Urinary bladder (tissue), 4 donors: ENCODE measurements around the gene TOGARAM2. TPM values are rescaled to one million over a fixed set of nuclear protein-coding genes. Genes with fewer than 3 reads are reported as not detected.

Experiments
- DNase-seq: peaks from one replicate; pipeline ENCODE4 v3.0.0-alpha.2; 2015; ENCODE audit errors: extremely low spot score
- H3K27ac ChIP-seq: one replicate; pipeline ENCODE4 v1.5.1; 2013; ENCODE audit warnings: low read depth, mild to moderate bottlenecking, moderate library complexity
- H3K36me3 ChIP-seq: one replicate; pipeline ENCODE4 v1.6.1; 2013; ENCODE audit warnings: mild to moderate bottlenecking, moderate library complexity; ENCODE audit not compliant: insufficient read depth
- H3K4me1 ChIP-seq: one replicate; pipeline ENCODE4 v1.6.1; 2013; ENCODE audit warnings: mild to moderate bottlenecking, moderate library complexity; ENCODE audit not compliant: insufficient read depth
- H3K4me3 ChIP-seq: one replicate; pipeline ENCODE4 v1.5.1; 2013; ENCODE audit warnings: low read depth, low read length
- WGBS: extraction: QIAGEN DNeasy Blood & Tissue Kit; methylation state at CpG from one replicate; pipeline ENCODE4 v1.1.7; 2013; 5-methylcytosine and 5-hydroxymethylcytosine counted together
- polyA plus RNA-seq: library from polyadenylated mRNA; stranded (reverse); fragments of 200-250 nt; gene quantifications from one replicate; pipeline ENCODE4 v1.2.3, GENCODE V29; 2013
- total RNA-seq: library from RNA; depleted of rRNA; stranded (reverse); fragments of >200 nt; gene quantifications from one replicate; pipeline ENCODE4 v1.2.3, GENCODE V29; 2014
- donor health status: healthy with polysubstance abuse.
- donor health status: healthy.

The TOGARAM2 gene
- total and polyA plus RNA-seq, 2 donors = 0.48 to 1.6 TPM

DNA sequence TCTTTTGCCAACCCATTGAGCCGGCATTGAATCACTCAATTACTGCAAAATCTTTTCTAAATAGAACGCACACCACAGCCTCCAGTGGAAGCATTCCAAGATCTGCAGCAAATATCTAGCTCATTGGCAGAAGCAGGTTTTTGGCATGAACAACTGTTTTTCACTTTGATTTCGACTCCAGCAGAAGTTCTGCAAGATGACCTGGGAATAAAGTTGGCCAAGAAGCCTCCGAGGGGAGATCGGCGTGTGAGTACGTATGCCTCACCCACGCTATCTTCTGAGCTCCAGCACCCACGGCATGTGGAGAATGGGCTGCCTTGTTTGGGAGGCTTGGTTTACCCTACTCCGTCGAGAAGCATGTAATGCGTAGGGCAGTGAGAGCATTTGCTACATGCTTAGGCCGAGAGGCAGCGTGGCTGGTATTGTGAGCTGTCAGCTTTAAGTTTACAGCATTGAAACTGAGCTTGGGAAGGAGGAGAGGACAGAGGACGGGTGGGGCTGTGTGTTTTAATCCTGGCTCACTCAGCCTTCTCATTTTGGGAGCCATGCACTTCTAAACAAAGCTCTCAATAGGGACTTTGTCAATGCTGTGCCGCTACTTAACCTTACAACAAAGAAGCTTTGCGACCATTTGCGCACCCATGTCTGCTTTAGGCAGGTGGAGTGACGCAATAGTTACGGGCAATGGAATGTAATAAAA lies 82.7 kb downstream of the TOGARAM2 start:
- Histone ChIP-seq H3K4me1 (no peaks in the 10 kb centered on the region), H3K36me3 (no peaks in the 10 kb centered on the region), H3K27ac (no peak overlapping the region), H3K4me3 (no peak overlapping the region)
- DNase-seq = no peak
- 26% methylated on average over 20 of the region's 20 CpGs for WGBS

GRCh38 chr2:29064346-29064715 lies 83.2 kb downstream of the TOGARAM2 start:
- Histone ChIP-seq H3K4me3 (no peak overlapping the region), H3K36me3 (no peaks in the 10 kb centered on the region), H3K27ac (peak overlapping the region; percentile 80), H3K4me1 (no peaks in the 10 kb centered on the region)
- WGBS = 64% methylated on average over 4 of the region's 4 CpGs
- DNase-seq = no peak

DNA sequence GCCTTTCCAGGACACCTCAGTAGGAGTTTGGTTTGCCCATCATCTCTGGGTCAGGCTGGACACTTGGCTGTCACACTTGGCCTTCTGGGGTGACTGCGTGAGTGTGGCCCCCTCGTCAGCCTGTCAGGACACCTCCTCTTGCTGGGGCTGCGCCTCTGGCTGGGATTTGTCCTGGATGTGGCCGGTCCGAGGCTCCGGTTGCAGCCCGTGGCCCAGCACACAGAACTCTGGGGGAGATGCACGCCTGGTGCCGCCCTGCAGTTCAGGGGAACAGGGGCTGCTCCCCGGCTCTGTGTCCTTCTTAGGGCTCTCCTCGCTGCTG lies 83.6 kb downstream of the TOGARAM2 start:
- Histone ChIP-seq H3K4me3 (no peak overlapping the region), H3K36me3 (no peaks in the 10 kb centered on the region), H3K4me1 (no peaks in the 10 kb centered on the region), H3K27ac (peak overlapping the region; percentile 80)
- no peak for DNase-seq
- WGBS = 52% methylated on average over 11 of the region's 11 CpGs

- Histone ChIP-seq H3K27ac (peak overlapping the region; percentile 80), H3K4me1 (no peaks in the 10 kb centered on the region), H3K4me3 (no peak overlapping the region), H3K36me3 (no peaks in the 10 kb centered on the region)
- DNase-seq = no peak
- 24% methylated on average over 10 of the region's 10 CpGs for WGBS
Measured at GRCh38 chr2:29065068-29065811, 84.1 kb downstream of the TOGARAM2 start.

DNA sequence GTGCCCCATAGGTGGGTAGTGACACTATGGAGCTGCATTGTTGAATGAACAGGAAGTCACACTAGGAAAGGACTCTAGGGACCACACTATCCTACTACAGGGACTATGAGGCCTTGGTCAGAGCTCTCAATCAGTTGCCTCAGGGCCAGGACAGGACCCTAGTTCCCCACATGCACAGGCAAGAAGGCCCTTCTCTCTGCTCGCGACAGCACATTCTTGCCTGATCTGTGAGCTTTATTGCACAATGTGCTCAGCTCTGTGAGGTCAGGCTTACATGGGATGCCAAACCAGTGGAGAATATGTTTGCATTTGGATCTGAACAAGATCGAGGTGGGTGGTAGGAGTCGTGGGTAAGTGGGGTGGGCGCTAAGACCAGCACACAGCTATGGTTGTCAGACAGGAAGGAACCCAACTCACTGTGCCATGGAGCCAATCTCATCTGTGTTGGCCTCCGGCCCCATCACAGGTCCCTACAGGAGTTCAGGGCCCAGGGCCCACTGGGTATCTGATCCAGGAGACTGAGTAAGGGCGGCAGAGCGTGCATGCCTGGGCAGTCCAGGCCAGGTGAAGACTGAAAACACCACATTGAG lies 85.3 kb downstream of the TOGARAM2 start:
- H3K27ac ChIP-seq = peak overlapping the region; percentile 80

DNA sequence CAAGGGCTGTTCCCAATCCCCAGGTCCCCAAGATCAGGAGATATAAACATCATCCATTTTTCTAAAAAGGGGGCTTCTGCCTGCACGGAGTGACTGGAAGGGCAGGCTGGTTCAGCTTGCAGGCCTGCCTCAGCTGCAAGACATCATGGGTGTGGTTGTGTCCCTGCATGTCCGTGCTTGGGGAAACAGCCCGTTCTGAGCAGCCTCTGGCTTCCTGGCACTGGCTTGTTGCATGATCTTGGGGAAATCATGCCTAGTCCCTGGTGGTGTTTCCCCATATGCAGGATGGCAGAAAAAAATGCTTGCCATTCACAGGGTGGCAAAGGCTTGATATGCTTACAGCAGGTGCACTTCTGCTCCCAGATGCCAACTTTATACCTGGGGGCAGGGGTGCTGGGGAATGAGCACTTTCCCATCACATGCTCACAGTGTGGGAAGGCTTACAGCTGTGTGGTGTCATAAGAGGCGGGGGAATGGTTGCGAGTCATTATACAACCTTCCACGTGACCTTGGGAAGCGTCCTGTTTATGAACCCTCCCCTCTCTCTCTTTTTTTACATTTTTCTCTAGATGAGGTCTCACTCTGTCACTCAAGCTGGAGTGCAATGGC lies 86.0 kb downstream of the TOGARAM2 start:
- Histone ChIP-seq H3K4me3 (no peak overlapping the region), H3K4me1 (no peaks in the 10 kb centered on the region), H3K27ac (no peak overlapping the region), H3K36me3 (no peaks in the 10 kb centered on the region)
- DNase-seq = no peak
- 50% methylated on average over 7 of the region's 7 CpGs for WGBS

More for the DNA sequence above, 85.3 kb downstream of the TOGARAM2 start:
- H3K4me3 ChIP-seq = no peak overlapping the region
- H3K4me1 ChIP-seq = no peaks in the 10 kb centered on the region
- DNase-seq = no peak
- WGBS = 68% methylated on average over 8 of the region's 8 CpGs
- H3K36me3 ChIP-seq = no peaks in the 10 kb centered on the region

GRCh38 chr2:29068513-29068912 lies 87.4 kb downstream of the TOGARAM2 start:
- Histone ChIP-seq H3K36me3 (no peaks in the 10 kb centered on the region), H3K4me3 (no peak overlapping the region), H3K27ac (no peak overlapping the region), H3K4me1 (no peaks in the 10 kb centered on the region)
- DNase-seq = no peak
- 82% methylated on average over 7 of the region's 7 CpGs for WGBS

- Histone ChIP-seq H3K4me1 (no peaks in the 10 kb centered on the region), H3K36me3 (no peaks in the 10 kb centered on the region), H3K27ac (no peak overlapping the region), H3K4me3 (no peak overlapping the region)
- DNase-seq = no peak
- 73% methylated on average over 12 of the region's 12 CpGs for WGBS
Measured at GRCh38 chr2:29070526-29070925, 89.4 kb downstream of the TOGARAM2 start.

- H3K4me3 ChIP-seq = no peak overlapping the region
- 91% methylated on average over 19 of the region's 19 CpGs for WGBS
- H3K36me3 ChIP-seq = no peaks in the 10 kb centered on the region
- no peaks in the 10 kb centered on the region for H3K4me1 ChIP-seq
- DNase-seq = no peak
- no peak overlapping the region for H3K27ac ChIP-seq
Measured at GRCh38 chr2:29071032-29071975, 90.2 kb downstream of the TOGARAM2 start.

- 92% methylated on average over 8 of the region's 8 CpGs for WGBS
- H3K27ac ChIP-seq = no peak overlapping the region
- no peaks in the 10 kb centered on the region for H3K36me3 ChIP-seq
- DNase-seq = no peak
- H3K4me3 ChIP-seq = no peak overlapping the region
- no peaks in the 10 kb centered on the region for H3K4me1 ChIP-seq
Measured at GRCh38 chr2:29072251-29072650, 91.2 kb downstream of the TOGARAM2 start.

GRCh38 chr2:29072971-29073725 lies 92.0 kb downstream of the TOGARAM2 start:
- WGBS = 87% methylated on average over 12 of the region's 12 CpGs
- no peak overlapping the region for H3K27ac ChIP-seq
- H3K4me1 ChIP-seq = no peaks in the 10 kb centered on the region
- no peaks in the 10 kb centered on the region for H3K36me3 ChIP-seq
- DNase-seq = no peak
- H3K4me3 ChIP-seq = no peak overlapping the region

DNA sequence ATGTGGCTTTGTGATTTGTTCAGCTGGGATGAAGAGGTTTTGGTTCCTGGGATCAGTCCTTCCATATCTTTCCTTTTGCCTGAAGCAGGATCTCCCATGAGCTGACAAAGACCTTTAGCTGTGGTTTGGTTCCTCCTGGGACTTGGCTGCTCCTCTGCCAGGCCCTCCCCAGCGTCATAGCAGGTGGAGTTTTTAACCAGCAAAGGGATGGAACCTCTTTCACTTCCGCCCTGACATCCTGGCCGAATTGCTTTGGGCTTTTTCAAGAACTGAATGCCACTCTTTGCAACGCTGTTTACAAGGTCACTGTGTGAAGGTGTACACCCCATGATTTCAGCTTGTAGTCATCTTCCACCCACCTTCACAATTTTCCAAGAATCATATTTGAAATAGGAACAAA lies 92.8 kb downstream of the TOGARAM2 start:
- 76% methylated on average over 4 of the region's 4 CpGs for WGBS
- H3K4me1 ChIP-seq = no peaks in the 10 kb centered on the region
- DNase-seq = no peak
- H3K4me3 ChIP-seq = no peak overlapping the region
- no peaks in the 10 kb centered on the region for H3K36me3 ChIP-seq
- H3K27ac ChIP-seq = no peak overlapping the region
